Epithelial cell of proximal tubule (primary cell): ENCODE measurements around the gene GNAI1. TPM values are rescaled to one million over a fixed set of nuclear protein-coding genes. Genes with fewer than 3 reads are reported as not detected.

Experiments
- DNase-seq: peaks from one replicate; pipeline ENCODE4 v3.0.0-alpha.2; 2011; ENCODE audit warnings: low read depth
- H3K4me3 ChIP-seq: 2 replicates; pipeline ENCODE4 v1.5.1; 2011; ENCODE audit warnings: low read depth, mild to moderate bottlenecking, low read length
- total RNA-seq: library from RNA; depleted of rRNA; stranded (reverse); fragments of >200 nt; gene quantifications from 2 replicates; pipeline ENCODE4 v1.2.3, GENCODE V29; 2015
- TF ChIP-seq, protein P1 (sequence below): conservative IDR thresholded peaks from 2 replicates; pipeline ENCODE4 v1.5.1; 2012; ENCODE audit warnings: low read depth, mild to moderate bottlenecking, low read length

GNAI1 gene
- total RNA-seq, 1 donor from 2014 or later = 30.0 TPM

GRCh38 chr7:80272560-80273239 is 138.1 kb downstream of the GNAI1 start:
- no peak for DNase-seq
- TF ChIP-seq, protein P1, sequence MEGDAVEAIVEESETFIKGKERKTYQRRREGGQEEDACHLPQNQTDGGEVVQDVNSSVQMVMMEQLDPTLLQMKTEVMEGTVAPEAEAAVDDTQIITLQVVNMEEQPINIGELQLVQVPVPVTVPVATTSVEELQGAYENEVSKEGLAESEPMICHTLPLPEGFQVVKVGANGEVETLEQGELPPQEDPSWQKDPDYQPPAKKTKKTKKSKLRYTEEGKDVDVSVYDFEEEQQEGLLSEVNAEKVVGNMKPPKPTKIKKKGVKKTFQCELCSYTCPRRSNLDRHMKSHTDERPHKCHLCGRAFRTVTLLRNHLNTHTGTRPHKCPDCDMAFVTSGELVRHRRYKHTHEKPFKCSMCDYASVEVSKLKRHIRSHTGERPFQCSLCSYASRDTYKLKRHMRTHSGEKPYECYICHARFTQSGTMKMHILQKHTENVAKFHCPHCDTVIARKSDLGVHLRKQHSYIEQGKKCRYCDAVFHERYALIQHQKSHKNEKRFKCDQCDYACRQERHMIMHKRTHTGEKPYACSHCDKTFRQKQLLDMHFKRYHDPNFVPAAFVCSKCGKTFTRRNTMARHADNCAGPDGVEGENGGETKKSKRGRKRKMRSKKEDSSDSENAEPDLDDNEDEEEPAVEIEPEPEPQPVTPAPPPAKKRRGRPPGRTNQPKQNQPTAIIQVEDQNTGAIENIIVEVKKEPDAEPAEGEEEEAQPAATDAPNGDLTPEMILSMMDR = no peak
- H3K4me3 ChIP-seq = no peak overlapping the region

- H3K4me3 ChIP-seq = no peak overlapping the region
- TF ChIP-seq, protein P1 = no peak
- peak; percentile 44 for DNase-seq
These were observed 138.7 kb downstream of the GNAI1 start for GRCh38 chr7:80273327-80273726.

DNA sequence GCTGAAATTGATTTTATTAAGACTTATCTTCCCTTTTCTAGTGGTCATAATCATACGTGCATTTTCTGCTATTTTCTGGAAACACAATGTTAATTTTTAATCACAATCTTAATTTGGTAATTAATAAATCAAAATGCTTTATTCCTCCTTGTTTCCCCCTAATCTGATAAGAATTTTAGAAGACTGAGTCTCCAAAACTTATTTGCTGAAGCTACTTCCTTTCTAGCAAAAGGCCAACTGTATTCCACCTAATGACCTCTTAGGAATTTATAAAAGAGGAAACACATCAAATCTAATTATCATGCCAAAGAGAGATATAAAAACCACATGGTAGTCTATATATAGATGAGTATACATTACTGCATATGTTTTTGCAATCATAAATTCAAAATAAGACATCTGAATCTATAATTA is 140.6 kb downstream of the GNAI1 start:
- DNase-seq = no peak
- TF ChIP-seq, protein P1 = no peak
- H3K4me3 ChIP-seq = no peak overlapping the region
